IMR-90 (cell line): ENCODE data around the gene MPPED1. TPM values are rescaled to one million over a fixed set of nuclear protein-coding genes. Genes with fewer than 3 reads are reported as not detected.

Experiments used
- ATAC-seq: fragments of 200-7000 bp; cut with Tn5 transposase; 2 replicates; pipeline ENCODE4 v1.9.1; 2020; ENCODE audit warnings: low read depth, mild to moderate bottlenecking, moderate library complexity
- BruUV-seq: library from RNA; stranded (reverse); fragments of 400-500 nt; replicated peaks from 2 replicates; lab custom pipeline; 2021; lab: Mats Ljungman, UMichigan
- CTCF ChIA-PET: fragments of 300-600 bp; formaldehyde crosslinking; extraction: SDS; loops from one replicate; lab custom pipeline; 2021; ENCODE audit warnings: antibody characterized with exemption; lab: Yijun Ruan, JAX
- POLR2A ChIA-PET: fragments of 300-600 bp; sonication (Branson Sonifier 250); formaldehyde crosslinking; loops from one replicate; lab custom pipeline; 2022; ENCODE audit warnings: antibody characterized with exemption; ENCODE audit not compliant: unreplicated experiment; lab: Charles Lee
- DNase-seq: peaks from one replicate; pipeline ENCODE4 v3.0.0; 2013
- H2AFZ ChIP-seq: replicated peaks from 2 replicates; pipeline ENCODE3; 2013; ENCODE audit warnings: low read length, mild to moderate bottlenecking; ENCODE audit not compliant: poor library complexity
- H2AK5ac ChIP-seq: 2 replicates; pipeline ENCODE4 v1.6.1; 2013; ENCODE audit warnings: low read depth, low read length, inconsistent platforms
- H2AK9ac ChIP-seq: replicated peaks from 2 replicates; pipeline ENCODE3; 2013; ENCODE audit warnings: mild to moderate bottlenecking, low read depth, low read length, moderate library complexity; ENCODE audit not compliant: poor library complexity
- H2BK120ac ChIP-seq: 2 replicates; pipeline ENCODE4 v1.6.1; 2013; ENCODE audit warnings: low read depth, low read length, inconsistent platforms
- H2BK15ac ChIP-seq: 3 replicates; pipeline ENCODE4 v1.6.1; 2013; ENCODE audit warnings: low read depth, low read length, inconsistent platforms
- H2BK20ac ChIP-seq: 2 replicates; pipeline ENCODE4 v1.6.1; 2013; ENCODE audit warnings: low read depth, mild to moderate bottlenecking, inconsistent platforms, low read length, moderate library complexity
- H2BK5ac ChIP-seq: 2 replicates; pipeline ENCODE4 v1.6.1; 2013; ENCODE audit warnings: mild to moderate bottlenecking, low read depth, low read length, inconsistent platforms; ENCODE audit not compliant: poor library complexity, severe bottlenecking
- H3K14ac ChIP-seq: replicated peaks from 2 replicates; pipeline ENCODE4 v1.6.1; 2013; ENCODE audit warnings: low read depth, low read length, inconsistent platforms
- H3K18ac ChIP-seq: 2 replicates; pipeline ENCODE4 v1.6.1; 2013; ENCODE audit warnings: low read depth, low read length, control low read depth
- H3K23ac ChIP-seq: 2 replicates; pipeline ENCODE4 v1.6.1; 2013; ENCODE audit warnings: low read depth, low read length, inconsistent platforms
- H3K27ac ChIP-seq: 2 replicates; pipeline ENCODE4 v1.5.1; 2013; ENCODE audit warnings: mild to moderate bottlenecking, control low read depth, low read length; ENCODE audit not compliant: insufficient read depth
- H3K27me3 ChIP-seq: 2 replicates; pipeline ENCODE4 v1.6.1; 2013; ENCODE audit warnings: low read length; ENCODE audit not compliant: control insufficient read depth, insufficient read depth
- H3K36me3 ChIP-seq: 2 replicates; pipeline ENCODE4 v1.6.1; 2013; ENCODE audit warnings: low read length, mixed read lengths; ENCODE audit not compliant: control insufficient read depth, insufficient read depth
- H3K4ac ChIP-seq: 2 replicates; pipeline ENCODE4 v1.6.1; 2013; ENCODE audit warnings: low read depth, low read length, inconsistent platforms
- H3K4me1 ChIP-seq: 2 replicates; pipeline ENCODE4 v1.6.1; 2013; ENCODE audit warnings: low read length, mixed read lengths; ENCODE audit not compliant: control insufficient read depth, insufficient read depth
- H3K4me2 ChIP-seq: 2 replicates; pipeline ENCODE4 v1.6.1; 2013; ENCODE audit warnings: low read depth, mild to moderate bottlenecking, control low read depth, low read length, moderate library complexity
- H3K4me3 ChIP-seq: 2 replicates; pipeline ENCODE4 v1.5.1; 2013; ENCODE audit warnings: low read depth, mild to moderate bottlenecking, control low read depth, low read length, moderate library complexity; ENCODE audit not compliant: insufficient read depth
- H3K56ac ChIP-seq: 2 replicates; pipeline ENCODE4 v1.6.1; 2013; ENCODE audit warnings: low read length, inconsistent platforms; ENCODE audit not compliant: insufficient read depth; ENCODE audit errors: extremely low read depth
- H3K79me1 ChIP-seq, 2 experiments: 2 replicates each; pipeline ENCODE4 v1.6.1; 2013; ENCODE audit warnings: low read length in 2 of 2, inconsistent platforms in 1 of 2, low read depth in 1 of 2
- H3K9ac ChIP-seq: 2 replicates; pipeline ENCODE4 v1.6.1; 2013; ENCODE audit warnings: low read depth, low read length, control low read depth
- H3K9me1 ChIP-seq: 2 replicates; pipeline ENCODE4 v1.6.1; 2013; ENCODE audit warnings: low read length, inconsistent platforms; ENCODE audit not compliant: insufficient read depth
- H3K9me3 ChIP-seq: 2 replicates; pipeline ENCODE4 v1.6.1; 2013; ENCODE audit warnings: low read length; ENCODE audit not compliant: control insufficient read depth, insufficient read depth
- H4K20me1 ChIP-seq: 2 replicates; pipeline ENCODE4 v1.6.1; 2013; ENCODE audit warnings: low read length, inconsistent platforms; ENCODE audit not compliant: insufficient read depth
- H4K5ac ChIP-seq: 2 replicates; pipeline ENCODE4 v1.6.1; 2013; ENCODE audit warnings: mild to moderate bottlenecking, low read depth, low read length, control low read depth
- H4K8ac ChIP-seq, 2 experiments: 2 replicates each; pipeline ENCODE4 v1.6.1; 2013; ENCODE audit warnings: low read depth in 2 of 2, low read length in 2 of 2, control low read depth in 1 of 2, inconsistent platforms in 1 of 2
- H4K91ac ChIP-seq: 2 replicates; pipeline ENCODE4 v1.6.1; 2013; ENCODE audit warnings: low read depth, low read length, inconsistent platforms; ENCODE audit not compliant: insufficient read depth
- CEBPB ChIP-seq: IDR thresholded peaks from 2 replicates; pipeline ENCODE4 v1.6.1; 2012; ENCODE audit warnings: low read depth, low read length, improper control_type of control experiment
- ELK1 ChIP-seq: fragments of 150-350 bp; IDR thresholded peaks from 2 replicates; pipeline ENCODE4 v1.6.1; 2016; ENCODE audit warnings: low read depth, mild to moderate bottlenecking, low read length, moderate library complexity, borderline replicate concordance
- FOS ChIP-seq: fragments of 150-350 bp; IDR thresholded peaks from 2 replicates; pipeline ENCODE4 v1.6.1; 2016; ENCODE audit warnings: low read depth, low read length
- MAFK ChIP-seq: IDR thresholded peaks from 2 replicates; pipeline ENCODE4 v1.6.1; 2012; ENCODE audit warnings: low read depth, low read length, improper control_type of control experiment
- MXI1 ChIP-seq: IDR thresholded peaks from 2 replicates; pipeline ENCODE4 v1.6.1; 2012; ENCODE audit warnings: low read depth, mild to moderate bottlenecking, low read length, moderate library complexity, borderline replicate concordance
- whole genome bisulfite sequencing, 2 experiments: methylation state at CpG; one replicate each; pipeline versions ENCODE4 v1.1.5 to v1.1.7; 2013; ENCODE audit warnings: missing lambda C conversion rate in 2 of 2; ENCODE audit not compliant: insufficient read length in 1 of 2; ENCODE audit errors: extremely low coverage in 2 of 2; 5-methylcytosine and 5-hydroxymethylcytosine counted together
- dilution Hi-C: fragments of 300-500 bp; cut with HindIII; formaldehyde crosslinking; loops from one replicate; pipeline ENCODE4 v1.14.3; 2018; ENCODE audit warnings: low sequenced_read_pairs; ENCODE audit not compliant: unreplicated experiment
- in situ Hi-C: fragments of 300-500 bp; cut with MboI; formaldehyde crosslinking; loops from 3 replicates; pipeline ENCODE4 v1.14.3; 2019; ENCODE audit warnings: low sequenced_read_pairs, inconsistent platforms, mixed read lengths
- intact Hi-C: fragments of 100-400 bp; cut with micrococcal nuclease; formaldehyde crosslinking; loops from 2 replicates; pipeline ENCODE4 v1.10.0; 2022
- polyA plus RNA-seq, 3 experiments: library from polyadenylated mRNA; depleted of rRNA; stranded (reverse); fragments of >200 nt; gene quantifications; 2 replicates each; pipeline ENCODE4 v1.2.3, GENCODE V29; 2012; ENCODE audit warnings: low replicate concordance in 1 of 3
- total RNA-seq: library from RNA; depleted of rRNA; stranded (reverse); fragments of >200 nt; gene quantifications from 2 replicates; pipeline ENCODE4 v1.2.3, GENCODE V29; 2012

MPPED1 gene
- total and polyA plus RNA-seq, 2 of the 4 experiments (the other 2 are of a cell fraction), result not detected

GRCh38 chr22:43475549-43476076, 63.8 kb downstream of the MPPED1 start:
- H3K27ac ChIP-seq, result no peak overlapping the region
- H2AFZ ChIP-seq, result no peak overlapping the region
- no peak overlapping the region for H2BK15ac ChIP-seq
- no peak overlapping the region for H2AK9ac ChIP-seq
- H3K56ac ChIP-seq, result no peak overlapping the region
- H2BK120ac ChIP-seq, result no peak overlapping the region
- H3K4me2 ChIP-seq, result no peak overlapping the region
- WGBS, 2 experiments, result 69% methylated on average over 3 of the region's 3 CpGs; no CpG with 5 or more reads in 1 of the 2 experiments
- no peak overlapping the region for H2AK5ac ChIP-seq
- H3K79me1 ChIP-seq, result no peaks in the 10 kb centered on the region
- no peaks in the 10 kb centered on the region for H4K20me1 ChIP-seq
- H4K5ac ChIP-seq, result no peak overlapping the region
- H3K9me3 ChIP-seq, result no peaks in the 10 kb centered on the region
- no peak overlapping the region for H3K23ac ChIP-seq
- intact Hi-C loops, result no loop called here
- CTCF ChIA-PET, result no interaction called here
- no peak overlapping the region for H4K91ac ChIP-seq
- H3K27me3 ChIP-seq, result no peaks in the 10 kb centered on the region; the same call in 1 of the 2 replicates
- TF ChIP-seq ELK1 (no peak), MAFK (no peak), MXI1 (no peak), CEBPB (no peak), FOS (no peak)
- no peaks in the 10 kb centered on the region for H3K9me1 ChIP-seq
- H3K36me3 ChIP-seq, result no peaks in the 10 kb centered on the region
- H2BK5ac ChIP-seq, result peak overlapping the region; percentile 39
- no TSS peak for BruUV-seq
- dilution Hi-C loops, result no loop called here
- no peak overlapping the region for H3K9ac ChIP-seq
- H3K18ac ChIP-seq, result no peak overlapping the region
- H4K8ac ChIP-seq, result no peak overlapping the region
- DNase-seq, result no peak
- no peak overlapping the region for H3K4ac ChIP-seq
- H2BK20ac ChIP-seq, result no peak overlapping the region
- POLR2A ChIA-PET, result no interaction called here
- no peaks in the 10 kb centered on the region for H3K4me1 ChIP-seq
- ATAC-seq, result no peak
- in situ Hi-C loops, result no loop called here
- no peak overlapping the region for H3K14ac ChIP-seq
- H3K4me3 ChIP-seq, result no peak overlapping the region
